ENCODE data around the gene ANKRD29.
"Not testable (repeated sequence)": the region's sequence is repeated elsewhere in the genome, so short reads cannot be mapped to it uniquely, and the experiment has no call there.

GRCh38 chr18:23577521-23577920 is 85.2 kb downstream of the ANKRD29 start:
- TF ChIP-seq CTCF, POLR2A, EP300, POLR2AphosphoS5 (IDR thresholded peaks at IDR 0.05): not testable (repeated sequence)

Data from sigmoid colon (tissue), 4 donors.